CD4-positive, alpha-beta memory T cell (primary cell): Measurements from ENCODE around the gene ELF2. TPM values are rescaled to one million over a fixed set of nuclear protein-coding genes. Genes with fewer than 3 reads are reported as not detected.
"Not testable (repeated sequence)": the region's sequence is repeated elsewhere in the genome, so short reads cannot be mapped to it uniquely, and the experiment has no call there.

Experiments
- CTCF ChIA-PET: fragments of 350-600 bp; sonication (Branson Sonifier 250); formaldehyde crosslinking; loops from one replicate; lab custom pipeline; 2021; ENCODE audit warnings: inconsistent platforms; ENCODE audit not compliant: partially characterized antibody; lab: Charles Lee
- POLR2A ChIA-PET: fragments of 350-600 bp; sonication (Branson Sonifier 250); formaldehyde crosslinking; loops from one replicate; lab custom pipeline; 2021; ENCODE audit not compliant: partially characterized antibody; lab: Charles Lee
- DNase-seq, 5 donors: peaks; one replicate each; pipeline versions ENCODE4 v3.0.0 to v3.0.0-alpha.2; 2020 to 2022; ENCODE audit warnings: mixed read lengths in 1 of 5
- H3K27ac ChIP-seq: one replicate; pipeline ENCODE4 v1.7.0; 2013; ENCODE audit warnings: low read depth, low read length
- H3K27me3 ChIP-seq: 2 replicates; pipeline ENCODE4 v1.7.0; 2013; ENCODE audit warnings: mild to moderate bottlenecking, low read length, moderate library complexity; ENCODE audit not compliant: insufficient read depth
- H3K36me3 ChIP-seq: 2 replicates; pipeline ENCODE4 v1.7.0; 2013; ENCODE audit warnings: mild to moderate bottlenecking, low read length, moderate library complexity; ENCODE audit not compliant: insufficient read depth
- H3K4me1 ChIP-seq: 2 replicates; pipeline ENCODE4 v1.7.0; 2013; ENCODE audit warnings: mild to moderate bottlenecking, low read length, moderate library complexity; ENCODE audit not compliant: insufficient read depth
- H3K4me3 ChIP-seq, 2 donors: one replicate each; pipeline ENCODE4 v1.7.0; 2013; ENCODE audit warnings: low read length in 2 of 2, mild to moderate bottlenecking in 1 of 2
- H3K9me3 ChIP-seq, 2 donors: one replicate each; pipeline ENCODE4 v1.7.0; 2013; ENCODE audit warnings: low read length in 2 of 2, control low read depth in 1 of 2; ENCODE audit not compliant: control insufficient read depth in 1 of 2
- H3K27ac Mint-ChIP-seq, 7 donors: one replicate each; pipeline ENCODE4 v1.8.0; 2020 to 2021; ENCODE audit warnings: mixed read lengths in 7 of 7, mild to moderate bottlenecking in 6 of 7, inconsistent platforms in 3 of 7, moderate library complexity in 3 of 7
- H3K27me3 Mint-ChIP-seq, 2 donors: one replicate each; pipeline ENCODE4 v1.8.0; 2020 to 2021; ENCODE audit warnings: mixed read lengths in 2 of 2
- H3K36me3 Mint-ChIP-seq, 2 donors: one replicate each; pipeline ENCODE4 v1.8.0; 2020 to 2021; ENCODE audit warnings: mixed read lengths in 2 of 2, inconsistent platforms in 1 of 2, mild to moderate bottlenecking in 1 of 2
- H3K4me1 Mint-ChIP-seq, 4 donors: one replicate each; pipeline ENCODE4 v1.8.0; 2020 to 2021; ENCODE audit warnings: mixed read lengths in 4 of 4, mild to moderate bottlenecking in 1 of 4
- H3K4me3 Mint-ChIP-seq, 8 donors: one replicate each; pipeline ENCODE4 v1.8.0; 2020 to 2021; ENCODE audit warnings: mixed read lengths in 8 of 8, mild to moderate bottlenecking in 7 of 8, moderate library complexity in 6 of 8, inconsistent platforms in 3 of 8
- H3K9me3 Mint-ChIP-seq, 8 donors: one replicate each; pipeline ENCODE4 v1.8.0; 2020 to 2021; ENCODE audit warnings: mixed read lengths in 8 of 8, mild to moderate bottlenecking in 5 of 8, inconsistent platforms in 3 of 8, moderate library complexity in 1 of 8
- intact Hi-C: fragments of 100-400 bp; cut with micrococcal nuclease; formaldehyde crosslinking; loops from one replicate; pipeline ENCODE4 v1.15.1; 2023
- polyA plus RNA-seq, 2 donors: library from polyadenylated mRNA; unstranded; fragments of 300-500 nt; fragmentation: Illumina TruSeq; gene quantifications; one replicate each; pipeline ENCODE4 v1.2.3, GENCODE V29; 2021
- total RNA-seq, 2 experiments: library from RNA; stranded (reverse); gene quantifications; one replicate each; pipeline ENCODE4 v1.2.3, GENCODE V29; 2021

ELF2 gene
- total and polyA plus RNA-seq, 4 experiments from 2014 or later, result 27.4 to 81.4 (median 57.4) TPM

DNA sequence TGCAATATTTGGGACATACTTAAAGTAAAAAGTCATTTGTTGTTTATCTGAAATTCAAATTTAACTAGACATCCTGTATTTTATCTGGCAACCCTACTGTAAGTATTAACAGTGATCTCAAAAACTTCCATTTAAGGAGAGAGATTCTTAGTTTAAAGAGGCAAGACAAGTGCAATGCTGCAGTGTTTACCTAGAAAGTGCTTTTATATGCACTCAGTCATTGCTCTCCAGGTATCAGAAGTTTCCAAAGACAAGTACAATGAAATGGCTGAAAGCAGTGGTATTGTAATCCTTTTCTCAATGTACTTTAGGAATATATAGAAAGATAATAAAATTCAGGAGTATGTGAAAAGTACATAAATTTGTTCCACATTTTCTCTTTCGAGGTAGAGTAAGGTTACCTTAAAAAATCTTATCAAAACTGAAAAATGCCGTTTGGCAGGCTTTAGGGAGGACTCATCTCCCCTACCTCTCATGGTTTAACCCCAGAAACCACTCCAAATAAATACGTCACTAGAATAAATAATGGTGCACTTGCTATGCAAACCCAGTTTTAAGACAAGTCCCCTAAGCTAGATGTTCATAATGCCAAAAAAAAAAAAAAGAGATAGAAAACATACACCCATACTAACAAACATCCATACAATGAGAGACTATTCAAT, 45.7 kb downstream of the ELF2 start:
- POLR2A ChIA-PET, result no interaction called here
- DNase-seq, result no peak
- no peak overlapping the region for H3K4me3 ChIP-seq
- H3K4me1 Mint-ChIP-seq, result no peaks in the 10 kb centered on the region
- H3K36me3 ChIP-seq, result no peaks in the 10 kb centered on the region
- peaks cover 0 to 2% (median 0%) of the 10 kb centered on the region in 8 donors for H3K9me3 Mint-ChIP-seq
- CTCF ChIA-PET, result no interaction called here
- no peak overlapping the region for H3K4me3 Mint-ChIP-seq
- H3K36me3 Mint-ChIP-seq, result peaks cover 11 to 21% of the 10 kb centered on the region in 2 donors
- no peaks in the 10 kb centered on the region for H3K27me3 ChIP-seq
- no peak overlapping the region for H3K27ac Mint-ChIP-seq
- no peak overlapping the region for H3K27ac ChIP-seq
- H3K9me3 ChIP-seq, result no peaks in the 10 kb centered on the region
- H3K4me1 ChIP-seq, result no peaks in the 10 kb centered on the region
- no peaks in the 10 kb centered on the region for H3K27me3 Mint-ChIP-seq
- intact Hi-C loops, result no loop called here

DNA sequence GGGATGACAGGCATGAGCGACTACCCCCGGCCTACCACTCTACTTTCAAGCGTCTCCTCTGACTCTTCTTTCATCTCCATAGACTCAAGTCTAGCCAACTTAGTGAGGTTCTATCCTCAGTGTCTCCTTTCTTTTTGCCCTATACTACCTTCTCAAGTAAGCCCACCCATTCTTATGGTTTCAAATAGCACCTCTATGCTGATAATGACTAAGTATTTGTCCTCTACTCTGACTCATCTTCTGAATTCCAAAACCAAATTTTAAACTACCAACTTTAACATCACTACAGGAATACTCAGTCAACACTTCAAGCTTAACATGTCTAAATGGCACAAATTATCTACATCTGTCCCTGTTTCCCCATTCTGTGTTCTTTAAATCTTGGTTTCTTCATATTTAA, 47.8 kb downstream of the ELF2 start:
- Mint-ChIP-seq H3K9me3 (peaks cover 0 to 2% (median 0%) of the 10 kb centered on the region in 8 donors), H3K4me1 (no peaks in the 10 kb centered on the region), H3K27ac (no peak overlapping the region), H3K4me3 (peak overlapping the region in 1 of 8 donors; percentile 45), H3K36me3 (peaks cover 3 to 8% of the 10 kb centered on the region in 2 donors), H3K27me3 (no peaks in the 10 kb centered on the region)
- Histone ChIP-seq H3K4me1 (no peaks in the 10 kb centered on the region), H3K36me3 (no peaks in the 10 kb centered on the region), H3K4me3 (no peak overlapping the region), H3K27me3 (no peaks in the 10 kb centered on the region), H3K9me3 (no peaks in the 10 kb centered on the region), H3K27ac (no peak overlapping the region)
- intact Hi-C loops, result no loop called here
- DNase-seq, result no peak
- CTCF ChIA-PET, result no interaction called here
- POLR2A ChIA-PET, result no interaction called here

DNA sequence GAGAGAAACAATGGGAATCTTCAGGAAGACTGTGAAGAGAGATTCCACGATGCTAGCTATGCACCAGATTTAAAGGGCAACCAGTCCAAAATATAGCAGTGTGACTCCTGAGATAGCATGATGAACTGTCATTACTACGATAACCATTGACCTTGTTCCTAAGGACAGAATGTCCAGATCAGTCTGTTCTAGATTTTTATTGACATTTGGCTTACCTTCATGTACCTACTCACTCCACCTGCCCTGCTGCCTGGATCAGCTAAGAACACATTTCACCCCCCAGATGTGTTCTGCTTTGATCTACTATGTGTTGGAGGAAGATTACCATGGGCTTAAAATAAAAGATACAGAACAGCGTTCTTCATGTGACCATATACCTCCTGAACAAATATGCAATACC, 50.1 kb downstream of the ELF2 start:
- no peak for DNase-seq
- Histone ChIP-seq H3K4me3 (no peak overlapping the region), H3K36me3 (no peaks in the 10 kb centered on the region), H3K9me3 (no peaks in the 10 kb centered on the region), H3K27me3 (no peaks in the 10 kb centered on the region), H3K27ac (no peak overlapping the region), H3K4me1 (no peaks in the 10 kb centered on the region)
- CTCF ChIA-PET, result no interaction called here
- Mint-ChIP-seq H3K9me3 (peaks cover 0 to 2% (median 0%) of the 10 kb centered on the region in 8 donors), H3K4me1 (no peaks in the 10 kb centered on the region), H3K27me3 (no peaks in the 10 kb centered on the region), H3K4me3 (no peak overlapping the region), H3K27ac (no peak overlapping the region), H3K36me3 (peaks cover 3 to 6% of the 10 kb centered on the region in 2 donors)
- intact Hi-C loops, result no loop called here
- POLR2A ChIA-PET, result no interaction called here

DNA sequence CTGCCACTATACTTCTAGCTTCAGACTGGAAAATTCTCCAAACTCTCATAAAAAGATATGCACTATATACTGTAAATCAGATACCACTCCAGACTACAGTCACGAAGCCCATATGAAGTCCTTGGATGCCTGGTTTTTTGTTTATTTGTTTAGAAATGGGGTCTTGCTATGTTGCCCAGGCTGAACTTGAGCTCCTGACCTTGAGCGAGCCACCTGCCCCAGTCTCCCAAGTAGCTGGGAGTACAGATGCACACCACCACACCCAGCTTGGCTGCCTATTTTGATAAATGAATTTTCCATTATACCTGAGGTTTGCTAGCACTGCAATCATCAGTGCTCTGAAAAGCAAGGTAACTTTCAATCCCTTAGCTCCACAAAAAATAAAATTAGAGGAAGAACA, 53.1 kb downstream of the ELF2 start:
- intact Hi-C loops, result no loop called here
- no peak overlapping the region for H3K27ac Mint-ChIP-seq
- H3K9me3 Mint-ChIP-seq, result no peaks in the 10 kb centered on the region
- H3K27me3 ChIP-seq, result no peaks in the 10 kb centered on the region
- ChIA-PET POLR2A (interaction anchor here (1.0 kb wide), 1 partner anchor 54 kb away, joined by 3 read pairs; the partner anchor contains the start of gene ELF2), CTCF (interaction anchor here (0.6 to 1.4 kb wide), 6 partner anchors 14 to 103 kb away, joined by 3 to 6 read pairs (median 4); no protein-coding TSS in a partner anchor)
- H3K4me3 Mint-ChIP-seq, result no peak overlapping the region
- no peak overlapping the region for H3K4me3 ChIP-seq
- no peaks in the 10 kb centered on the region for H3K4me1 Mint-ChIP-seq
- DNase-seq, result no peak
- no peaks in the 10 kb centered on the region for H3K36me3 ChIP-seq
- no peak overlapping the region for H3K27ac ChIP-seq
- H3K4me1 ChIP-seq, result no peaks in the 10 kb centered on the region
- H3K27me3 Mint-ChIP-seq, result no peaks in the 10 kb centered on the region
- no peaks in the 10 kb centered on the region for H3K9me3 ChIP-seq
- H3K36me3 Mint-ChIP-seq, result peaks cover 1 to 3% of the 10 kb centered on the region in 2 donors

DNA sequence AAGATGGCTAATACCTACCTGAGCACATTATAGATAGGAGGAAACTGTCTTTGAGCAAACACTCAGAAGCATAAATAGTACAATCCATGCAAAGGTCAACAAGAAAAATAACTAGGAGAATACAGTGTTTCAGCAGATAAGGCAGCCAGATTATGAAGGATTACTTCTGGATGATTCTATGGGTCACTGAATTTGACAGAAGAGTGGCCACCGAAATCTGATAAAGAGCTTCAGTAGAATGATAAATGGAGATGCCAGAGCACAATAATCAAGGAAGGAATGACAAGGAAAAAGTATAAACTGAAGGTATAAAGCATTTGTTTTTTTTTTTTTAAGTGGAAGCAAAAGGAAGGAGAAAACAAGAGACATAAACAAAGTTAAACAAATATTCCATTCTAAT, 58.7 kb downstream of the ELF2 start:
- ChIA-PET CTCF (interaction anchor here (1.3 kb wide), 1 partner anchor 88 kb away, joined by 3 read pairs; no protein-coding TSS in a partner anchor), POLR2A (interaction anchor here (0.5 kb wide), 1 partner anchor 148 kb away, joined by 3 read pairs; no protein-coding TSS in a partner anchor)
- H3K9me3 Mint-ChIP-seq, result no peaks in the 10 kb centered on the region
- no peaks in the 10 kb centered on the region for H3K9me3 ChIP-seq
- H3K36me3 ChIP-seq, result no peaks in the 10 kb centered on the region
- no peaks in the 10 kb centered on the region for H3K27me3 ChIP-seq
- intact Hi-C loops, result no loop called here
- no peaks in the 10 kb centered on the region for H3K4me1 Mint-ChIP-seq
- no peak overlapping the region for H3K27ac ChIP-seq
- peaks cover 5 to 13% of the 10 kb centered on the region in 2 donors for H3K36me3 Mint-ChIP-seq
- no peaks in the 10 kb centered on the region for H3K4me1 ChIP-seq
- H3K27me3 Mint-ChIP-seq, result no peaks in the 10 kb centered on the region
- H3K4me3 ChIP-seq, result no peak overlapping the region
- no peak for DNase-seq
- no peak overlapping the region for H3K4me3 Mint-ChIP-seq
- H3K27ac Mint-ChIP-seq, result peak overlapping the region in 1 of 7 donors; percentile 65

DNA sequence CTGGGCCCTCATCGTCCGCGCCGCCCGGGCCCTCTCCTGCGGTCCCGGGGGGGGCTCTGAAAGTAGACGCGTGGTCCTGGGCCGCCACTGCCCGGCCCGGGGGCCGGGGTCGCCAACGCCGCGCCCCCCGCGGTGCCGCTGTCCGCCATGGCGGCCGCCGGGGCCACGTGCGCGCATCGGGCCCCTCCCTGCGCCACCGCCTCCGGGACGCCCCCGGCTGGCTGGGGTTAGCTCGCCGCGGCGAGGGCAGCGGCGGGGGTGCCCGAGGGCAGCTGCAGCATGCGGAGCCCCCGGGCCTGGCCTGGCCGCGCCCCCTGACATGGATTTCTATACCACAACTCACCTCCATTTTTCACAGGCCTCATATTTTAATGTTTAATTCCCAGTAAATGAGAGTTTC, 61.8 kb downstream of the ELF2 start:
- no peaks in the 10 kb centered on the region for H3K27me3 ChIP-seq
- H3K27me3 Mint-ChIP-seq, result no peaks in the 10 kb centered on the region
- no peak overlapping the region for H3K4me3 ChIP-seq
- POLR2A ChIA-PET, result no interaction called here
- no peak overlapping the region for H3K27ac ChIP-seq
- H3K9me3 Mint-ChIP-seq, result no peaks in the 10 kb centered on the region
- H3K36me3 ChIP-seq, result no peaks in the 10 kb centered on the region
- DNase-seq, result no peak
- H3K27ac Mint-ChIP-seq, result no peak overlapping the region
- H3K4me1 ChIP-seq, result no peaks in the 10 kb centered on the region
- CTCF ChIA-PET, result no interaction called here
- no peaks in the 10 kb centered on the region for H3K4me1 Mint-ChIP-seq
- intact Hi-C loops, result no loop called here
- no peaks in the 10 kb centered on the region for H3K9me3 ChIP-seq
- H3K4me3 Mint-ChIP-seq, result no peak overlapping the region
- H3K36me3 Mint-ChIP-seq, result peaks cover 5 to 10% of the 10 kb centered on the region in 2 donors

DNA sequence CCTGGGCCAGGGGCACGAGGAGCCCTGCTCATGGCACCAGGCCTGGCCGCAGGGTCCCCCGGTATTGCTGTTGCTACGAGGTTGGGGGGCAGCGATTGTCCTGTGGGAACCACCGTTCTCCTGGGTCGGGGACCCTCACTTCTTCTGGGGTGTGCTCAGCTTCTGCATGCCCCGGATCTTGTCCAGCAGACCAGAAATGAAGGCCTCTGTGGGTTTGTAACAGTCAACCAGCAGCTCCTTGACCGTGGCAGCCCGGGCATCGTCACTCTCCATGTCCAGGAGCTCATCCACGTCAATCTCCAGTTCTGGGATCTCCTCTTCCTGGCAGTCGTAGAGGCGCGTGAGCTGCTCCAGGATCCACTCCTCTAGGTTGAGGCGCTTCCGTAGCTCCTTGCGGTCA, 62.2 kb downstream of the ELF2 start:
- H3K4me1 ChIP-seq, H3K27ac Mint-ChIP-seq, H3K27me3 Mint-ChIP-seq, H3K9me3 ChIP-seq, intact Hi-C loops, DNase-seq, POLR2A ChIA-PET, H3K4me3 ChIP-seq, H3K27ac ChIP-seq, H3K36me3 ChIP-seq, H3K4me3 Mint-ChIP-seq, H3K9me3 Mint-ChIP-seq, CTCF ChIA-PET, H3K27me3 ChIP-seq, H3K4me1 Mint-ChIP-seq: not testable (repeated sequence)
- peaks cover 4 to 10% of the 10 kb centered on the region in 2 donors for H3K36me3 Mint-ChIP-seq
